Measurements from ENCODE around the gene SLAMF1.
"Not testable (repeated sequence)": the region's sequence is repeated elsewhere in the genome, so short reads cannot be mapped to it uniquely, and the experiment has no call there.

The SLAMF1 gene

DNA sequence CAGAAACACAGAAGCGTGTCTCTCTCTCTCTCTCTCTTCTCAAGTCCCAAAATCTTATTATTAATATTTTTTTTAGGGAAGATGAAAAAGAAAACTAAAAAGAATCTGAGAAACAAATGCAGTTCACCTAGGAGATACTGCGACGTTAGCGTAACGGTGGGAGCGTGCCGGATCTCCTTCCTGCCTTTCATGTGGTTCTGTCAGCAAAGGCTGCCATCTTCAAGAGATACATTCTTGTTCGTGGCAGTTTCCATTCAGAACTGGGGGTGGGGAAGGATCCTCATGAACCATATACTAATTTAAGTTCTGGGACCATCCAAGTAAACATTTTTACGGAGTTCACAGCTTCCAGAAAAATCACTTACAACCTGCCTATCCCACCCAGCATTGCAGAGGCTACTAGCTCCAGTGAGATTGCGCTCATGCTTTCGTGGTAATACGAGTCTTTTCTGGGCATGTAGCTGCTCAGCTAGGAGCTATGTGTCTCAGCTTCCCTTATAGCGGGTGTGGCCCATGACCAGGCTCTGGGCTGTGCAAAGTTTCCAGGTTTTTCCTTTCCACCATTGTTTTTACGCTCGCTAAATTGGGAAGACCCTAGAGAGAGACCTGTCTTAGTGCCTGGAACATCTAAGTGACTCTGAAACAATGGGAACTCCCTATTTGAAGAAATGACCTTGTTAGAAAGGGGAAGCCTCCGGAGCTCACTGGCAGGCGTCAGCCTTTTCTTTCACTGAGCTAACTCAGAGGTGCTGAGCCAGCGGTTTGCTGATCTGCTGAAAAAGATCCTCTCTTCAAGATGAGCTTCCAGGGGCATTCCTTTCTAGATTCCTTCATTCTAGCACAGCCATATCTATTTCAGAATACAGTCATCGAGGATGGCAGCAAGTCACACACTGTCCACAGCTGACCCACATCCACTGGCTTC lies 17.3 kb downstream of the SLAMF1 start:
- Histone ChIP-seq H3K27me3 (ENCODE audit: control insufficient read depth in 1 of 2, insufficient read depth in 2 of 2, low read length in 2 of 2) (no peaks in the 10 kb centered on the region), H3K4me3 (ENCODE audit: low read length in 2 of 2) (no peak overlapping the region), H3K9ac (ENCODE audit: low read length in 2 of 2) (no peak overlapping the region), H3K27ac (ENCODE audit: low read length) (no peak overlapping the region), H3K36me3 (ENCODE audit: control insufficient read depth in 2 of 2, insufficient read depth in 2 of 2, low read length in 2 of 2) (no peaks in the 10 kb centered on the region), H3K9me3 (ENCODE audit: control insufficient read depth in 2 of 2, low read length in 2 of 2) (no peaks in the 10 kb centered on the region), H3K4me1 (ENCODE audit: control insufficient read depth, insufficient read depth, low read length) (no peaks in the 10 kb centered on the region)

DNA sequence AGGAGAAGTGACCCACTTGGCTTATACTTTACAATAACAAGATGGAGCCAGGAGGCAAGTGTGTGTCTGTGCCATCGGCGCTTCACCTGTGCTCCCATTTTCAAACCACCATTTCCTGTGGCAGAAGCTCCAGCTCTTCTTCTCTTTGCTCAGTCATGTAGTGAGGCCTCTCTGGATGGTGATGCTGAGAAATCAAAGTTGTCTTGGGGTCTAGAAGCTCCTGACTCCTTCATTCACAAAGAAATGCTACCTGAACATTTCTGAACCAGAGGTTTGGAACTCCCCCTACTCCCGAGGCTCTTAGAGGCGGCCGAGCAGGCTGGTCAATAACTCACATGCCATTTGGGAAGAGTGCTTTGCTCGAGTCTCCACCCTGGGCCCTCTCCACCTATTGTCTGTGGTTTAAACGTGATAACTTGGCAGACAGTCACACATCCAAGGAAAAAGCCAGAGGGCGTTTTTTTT lies 18.0 kb downstream of the SLAMF1 start:
- Histone ChIP-seq H3K4me1 (ENCODE audit: control insufficient read depth, insufficient read depth, low read length) (no peaks in the 10 kb centered on the region), H3K9ac (ENCODE audit: low read length in 2 of 2) (no peak overlapping the region), H3K4me3 (ENCODE audit: low read length in 2 of 2) (no peak overlapping the region), H3K36me3 (ENCODE audit: control insufficient read depth in 2 of 2, insufficient read depth in 2 of 2, low read length in 2 of 2) (no peaks in the 10 kb centered on the region), H3K27me3 (ENCODE audit: control insufficient read depth in 1 of 2, insufficient read depth in 2 of 2, low read length in 2 of 2) (no peaks in the 10 kb centered on the region), H3K27ac (ENCODE audit: low read length) (no peak overlapping the region), H3K9me3 (ENCODE audit: control insufficient read depth in 2 of 2, low read length in 2 of 2) (no peaks in the 10 kb centered on the region)

DNA sequence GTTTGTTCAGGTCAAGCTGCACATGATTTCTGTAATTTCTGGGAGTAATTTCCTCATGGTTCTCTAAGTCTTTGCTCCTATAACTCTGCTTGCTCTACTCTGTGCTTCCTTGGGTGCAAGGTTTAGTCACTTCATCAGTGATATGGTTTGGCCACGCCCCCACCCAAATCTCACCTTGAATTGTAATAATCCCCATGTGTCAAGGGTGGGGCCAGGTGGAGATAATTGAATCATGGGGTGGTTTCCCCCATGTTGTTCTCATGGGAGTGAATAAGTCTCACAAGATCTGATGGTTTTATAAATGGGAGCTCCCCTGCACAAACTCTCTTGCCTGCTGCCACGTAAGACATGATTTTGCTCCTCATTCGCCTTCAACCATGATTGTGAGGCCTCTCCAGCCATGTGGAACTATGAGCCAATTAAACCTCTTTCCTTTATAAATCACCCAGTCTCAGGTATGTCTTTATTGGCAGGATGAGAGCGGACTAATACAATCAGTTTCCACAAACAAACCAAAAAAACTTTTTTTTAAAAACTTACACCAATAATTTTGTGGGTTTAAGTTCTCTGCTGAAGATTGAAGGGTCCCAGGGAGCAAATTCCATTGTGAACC lies 19.1 kb downstream of the SLAMF1 start:
- H3K4me1 ChIP-seq (ENCODE audit: control insufficient read depth, insufficient read depth, low read length); H3K27ac ChIP-seq (ENCODE audit: low read length); H3K9me3 ChIP-seq (ENCODE audit: control insufficient read depth in 2 of 2, low read length in 2 of 2); H3K27me3 ChIP-seq (ENCODE audit: control insufficient read depth in 1 of 2, insufficient read depth in 2 of 2, low read length in 2 of 2); H3K9ac ChIP-seq (ENCODE audit: low read length in 2 of 2); H3K36me3 ChIP-seq (ENCODE audit: control insufficient read depth in 2 of 2, insufficient read depth in 2 of 2, low read length in 2 of 2); H3K4me3 ChIP-seq (ENCODE audit: low read length in 2 of 2): not testable (repeated sequence)

DNA sequence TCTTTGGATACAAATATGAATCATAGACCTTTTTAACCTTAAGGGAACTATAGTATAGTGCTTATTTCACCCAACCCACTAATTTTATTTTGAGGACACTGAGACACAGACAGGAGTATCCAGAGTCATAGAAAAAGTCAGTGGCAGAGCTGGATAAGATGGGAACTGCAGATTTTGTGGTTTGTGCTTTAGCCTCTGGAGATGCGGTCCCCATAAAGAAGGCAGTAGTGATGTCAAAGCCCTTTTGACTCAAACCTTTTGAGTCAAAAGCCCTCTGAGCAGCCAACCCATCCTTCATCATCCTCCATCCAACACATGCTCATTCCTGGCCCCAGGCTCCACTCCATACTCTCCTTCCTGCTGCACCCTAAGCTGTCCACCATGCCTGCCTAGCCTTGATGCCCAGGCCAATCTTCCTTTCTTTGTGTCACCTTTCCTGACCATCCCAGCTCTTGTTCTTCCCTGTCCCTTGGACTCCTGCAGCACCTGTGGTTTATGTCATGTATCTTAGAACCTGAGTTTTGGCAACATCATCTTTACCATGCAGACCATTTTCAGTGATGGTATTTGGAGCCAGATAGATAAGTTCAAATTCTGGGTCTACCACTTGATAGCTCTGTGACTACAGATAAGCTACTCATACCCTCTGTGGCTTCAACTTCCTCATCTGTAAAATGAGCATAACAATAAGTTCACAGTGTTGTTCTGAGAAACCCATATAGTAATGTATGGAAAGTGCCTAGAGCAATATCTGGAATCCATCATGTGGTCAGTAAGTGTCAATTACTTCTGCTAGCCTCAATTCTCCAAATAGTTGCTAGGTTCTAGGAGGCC lies 20.1 kb downstream of the SLAMF1 start:
- Histone ChIP-seq H3K4me3 (ENCODE audit: low read length in 2 of 2) (no peak overlapping the region), H3K4me1 (ENCODE audit: control insufficient read depth, insufficient read depth, low read length) (no peaks in the 10 kb centered on the region), H3K36me3 (ENCODE audit: control insufficient read depth in 2 of 2, insufficient read depth in 2 of 2, low read length in 2 of 2) (no peaks in the 10 kb centered on the region), H3K27me3 (ENCODE audit: control insufficient read depth in 1 of 2, insufficient read depth in 2 of 2, low read length in 2 of 2) (no peaks in the 10 kb centered on the region), H3K27ac (ENCODE audit: low read length) (no peak overlapping the region), H3K9me3 (ENCODE audit: control insufficient read depth in 2 of 2, low read length in 2 of 2) (no peaks in the 10 kb centered on the region), H3K9ac (ENCODE audit: low read length in 2 of 2) (no peak overlapping the region)

DNA sequence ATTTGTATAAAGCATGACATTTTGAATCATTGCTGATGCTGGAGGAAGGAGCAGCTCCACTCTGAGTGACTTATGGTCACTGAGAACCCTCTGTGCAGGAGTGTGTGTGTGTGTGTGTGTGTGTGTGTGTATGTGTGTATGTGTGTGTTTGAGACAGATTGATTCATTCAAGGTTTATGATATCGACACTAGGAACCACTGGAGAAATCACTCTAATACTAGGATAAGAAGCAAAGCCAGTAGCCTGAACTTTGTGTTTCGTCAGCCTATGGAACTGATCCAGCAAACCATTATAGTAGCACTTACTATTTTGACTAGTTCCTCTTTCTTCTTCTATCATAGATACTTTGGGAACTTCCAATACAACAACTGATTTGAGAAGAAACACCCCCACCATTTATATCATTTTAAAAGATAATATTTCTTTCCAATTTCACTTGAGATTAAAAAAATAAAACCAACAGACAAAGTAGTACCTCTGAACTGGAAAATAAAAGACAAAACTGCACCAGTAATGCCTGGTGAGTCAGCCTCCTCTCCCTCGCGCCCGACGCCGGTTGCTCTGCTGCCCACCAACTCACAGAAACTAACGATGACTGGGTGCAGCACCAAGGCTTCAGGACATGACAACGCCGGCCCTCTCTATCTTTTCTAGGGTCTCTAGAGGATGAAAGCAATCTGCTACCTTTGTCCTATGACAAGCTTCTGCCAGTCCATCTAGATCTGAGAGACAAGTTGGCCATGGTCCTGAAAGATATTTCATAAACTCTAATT lies 20.9 kb downstream of the SLAMF1 start:
- Histone ChIP-seq H3K9ac (ENCODE audit: low read length in 2 of 2) (no peak overlapping the region), H3K27ac (ENCODE audit: low read length) (no peak overlapping the region)

DNA sequence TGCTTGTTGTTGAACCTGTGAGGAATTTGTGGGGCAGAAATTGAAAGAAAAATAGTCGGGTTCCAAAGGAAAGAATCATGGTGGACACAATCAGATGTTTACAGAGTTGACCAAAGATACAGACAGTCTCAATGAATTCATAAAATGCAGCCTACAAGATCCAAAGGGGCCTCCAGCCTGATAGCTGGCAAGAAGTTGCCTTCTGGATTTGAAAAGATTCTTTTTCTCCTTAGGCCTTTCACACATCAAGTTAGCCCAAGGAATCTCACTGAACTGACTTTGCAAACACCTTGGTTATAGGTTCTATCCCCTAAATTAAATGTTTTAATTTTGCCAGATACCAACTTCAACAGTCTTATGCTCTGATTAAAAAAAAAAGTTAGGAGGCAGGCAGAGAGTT lies 21.5 kb downstream of the SLAMF1 start:
- no peaks in the 10 kb centered on the region for H3K36me3 ChIP-seq (ENCODE audit: control insufficient read depth in 2 of 2, insufficient read depth in 2 of 2, low read length in 2 of 2)
- no peaks in the 10 kb centered on the region for H3K4me1 ChIP-seq (ENCODE audit: control insufficient read depth, insufficient read depth, low read length)
- no peak overlapping the region for H3K9ac ChIP-seq (ENCODE audit: low read length in 2 of 2)
- H3K9me3 ChIP-seq (ENCODE audit: control insufficient read depth in 2 of 2, low read length in 2 of 2): no peaks in the 10 kb centered on the region
- H3K27me3 ChIP-seq (ENCODE audit: control insufficient read depth in 1 of 2, insufficient read depth in 2 of 2, low read length in 2 of 2): no peaks in the 10 kb centered on the region
- no peak overlapping the region for H3K4me3 ChIP-seq (ENCODE audit: low read length in 2 of 2)
- no peak overlapping the region for H3K27ac ChIP-seq (ENCODE audit: low read length)

More for the DNA sequence above, 20.9 kb downstream of the SLAMF1 start:
- Histone ChIP-seq H3K27me3 (ENCODE audit: control insufficient read depth in 1 of 2, insufficient read depth in 2 of 2, low read length in 2 of 2) (no peaks in the 10 kb centered on the region), H3K4me3 (ENCODE audit: low read length in 2 of 2) (no peak overlapping the region), H3K9me3 (ENCODE audit: control insufficient read depth in 2 of 2, low read length in 2 of 2) (no peaks in the 10 kb centered on the region), H3K4me1 (ENCODE audit: control insufficient read depth, insufficient read depth, low read length) (no peaks in the 10 kb centered on the region), H3K36me3 (ENCODE audit: control insufficient read depth in 2 of 2, insufficient read depth in 2 of 2, low read length in 2 of 2) (no peaks in the 10 kb centered on the region)

DNA sequence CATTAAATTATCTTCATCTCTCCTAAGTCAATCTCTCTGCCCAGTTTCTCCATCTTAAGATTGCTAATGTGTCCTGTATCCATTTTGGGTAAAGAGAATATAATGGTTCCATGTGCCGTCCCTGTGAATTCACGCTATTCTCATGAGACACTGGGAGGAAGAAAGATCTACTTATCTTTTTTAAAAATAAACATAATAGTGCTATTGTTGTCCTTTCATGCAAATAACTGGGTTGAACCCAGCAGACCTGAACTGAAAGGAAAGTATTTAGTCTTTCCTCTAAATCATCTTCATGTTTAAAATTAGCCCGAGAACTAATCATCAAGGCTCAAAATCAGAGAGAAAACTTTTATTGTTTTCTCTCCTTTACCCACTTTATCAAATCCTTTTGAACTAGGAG lies 22.4 kb downstream of the SLAMF1 start:
- H3K4me3 ChIP-seq (ENCODE audit: low read length in 2 of 2): no peak overlapping the region
- no peak overlapping the region for H3K9ac ChIP-seq (ENCODE audit: low read length in 2 of 2)
- no peaks in the 10 kb centered on the region for H3K27me3 ChIP-seq (ENCODE audit: control insufficient read depth in 1 of 2, insufficient read depth in 2 of 2, low read length in 2 of 2)
- H3K36me3 ChIP-seq (ENCODE audit: control insufficient read depth in 2 of 2, insufficient read depth in 2 of 2, low read length in 2 of 2): no peaks in the 10 kb centered on the region
- H3K27ac ChIP-seq (ENCODE audit: low read length): no peak overlapping the region
- no peaks in the 10 kb centered on the region for H3K4me1 ChIP-seq (ENCODE audit: control insufficient read depth, insufficient read depth, low read length)
- H3K9me3 ChIP-seq (ENCODE audit: control insufficient read depth in 2 of 2, low read length in 2 of 2): no peaks in the 10 kb centered on the region

DNA sequence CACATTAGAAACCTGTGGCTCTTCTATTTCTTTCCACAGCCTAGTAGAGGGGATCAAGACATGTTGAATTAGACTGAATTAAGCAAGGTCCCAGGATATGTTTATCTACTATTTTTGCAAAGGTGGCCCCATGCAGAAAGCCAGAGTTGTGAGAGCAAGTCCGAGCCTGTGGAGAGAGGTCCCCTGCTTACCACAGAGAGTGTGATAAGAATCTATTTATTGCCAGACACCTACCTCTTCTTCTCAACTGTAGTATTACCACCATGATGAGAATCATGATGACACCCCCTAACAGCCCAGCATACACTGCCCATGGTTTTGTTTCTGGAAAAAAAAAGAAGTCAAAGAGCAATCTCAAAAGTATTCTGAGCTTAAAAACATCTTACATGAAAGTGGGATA lies 23.0 kb downstream of the SLAMF1 start:
- Histone ChIP-seq H3K27ac (ENCODE audit: low read length) (no peak overlapping the region), H3K4me3 (ENCODE audit: low read length in 2 of 2) (no peak overlapping the region), H3K36me3 (ENCODE audit: control insufficient read depth in 2 of 2, insufficient read depth in 2 of 2, low read length in 2 of 2) (no peaks in the 10 kb centered on the region), H3K9me3 (ENCODE audit: control insufficient read depth in 2 of 2, low read length in 2 of 2) (no peaks in the 10 kb centered on the region), H3K9ac (ENCODE audit: low read length in 2 of 2) (no peak overlapping the region), H3K27me3 (ENCODE audit: control insufficient read depth in 1 of 2, insufficient read depth in 2 of 2, low read length in 2 of 2) (no peaks in the 10 kb centered on the region), H3K4me1 (ENCODE audit: control insufficient read depth, insufficient read depth, low read length) (no peaks in the 10 kb centered on the region)

DNA sequence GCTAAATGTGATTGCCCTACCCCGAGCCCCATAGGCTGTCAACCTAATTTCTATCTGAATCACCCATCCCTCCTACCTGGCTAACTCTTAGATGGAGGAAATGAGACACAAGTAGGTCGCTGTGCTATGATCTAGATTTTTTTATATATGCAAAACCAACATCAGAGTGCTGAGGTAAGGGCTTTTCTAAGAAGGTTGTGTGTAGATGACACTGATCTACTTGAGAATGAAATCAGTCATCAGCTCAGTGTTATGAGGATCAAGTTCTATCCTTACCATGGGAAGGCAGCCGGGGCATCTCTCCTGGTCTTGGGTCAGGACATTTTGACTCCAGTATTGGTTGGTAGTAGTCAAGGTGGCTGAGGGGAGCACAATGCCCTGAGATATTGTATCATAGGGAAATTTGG lies 23.6 kb downstream of the SLAMF1 start:
- Histone ChIP-seq H3K27me3 (ENCODE audit: control insufficient read depth in 1 of 2, insufficient read depth in 2 of 2, low read length in 2 of 2) (no peaks in the 10 kb centered on the region), H3K9me3 (ENCODE audit: control insufficient read depth in 2 of 2, low read length in 2 of 2) (no peaks in the 10 kb centered on the region), H3K36me3 (ENCODE audit: control insufficient read depth in 2 of 2, insufficient read depth in 2 of 2, low read length in 2 of 2) (no peaks in the 10 kb centered on the region), H3K27ac (ENCODE audit: low read length) (no peak overlapping the region), H3K4me3 (ENCODE audit: low read length in 2 of 2) (no peak overlapping the region), H3K9ac (ENCODE audit: low read length in 2 of 2) (no peak overlapping the region), H3K4me1 (ENCODE audit: control insufficient read depth, insufficient read depth, low read length) (no peaks in the 10 kb centered on the region)
